HG03064 (cell line): ENCODE data around the gene VGF.

Experiments used
- ATAC-seq: cut with Tn5 transposase; IDR thresholded peaks from one replicate; pipeline ENCODE4 v1.9.1; 2021; ENCODE audit warnings: low read depth; ENCODE audit not compliant: unreplicated experiment

Gene VGF

DNA sequence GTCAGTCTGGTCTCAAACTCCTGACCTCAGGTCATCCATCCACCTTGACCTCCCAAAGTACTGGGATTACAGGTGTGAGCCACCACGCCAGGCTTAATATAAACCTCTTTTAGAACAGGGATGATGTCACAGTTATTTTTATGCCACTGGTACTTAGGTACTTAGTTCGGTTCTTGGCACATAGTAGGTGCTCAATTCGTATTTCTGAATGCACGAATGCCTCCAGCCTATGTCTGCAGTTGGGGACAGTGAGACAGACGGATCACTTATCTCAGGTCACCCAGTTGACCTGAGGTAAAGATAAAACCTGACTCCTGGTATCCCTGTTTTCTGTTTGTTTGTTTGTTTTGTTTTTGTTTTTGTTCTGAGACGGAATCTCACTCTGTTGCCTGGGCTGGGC, 20.8 kb upstream of the VGF start:
- no peak for ATAC-seq

DNA sequence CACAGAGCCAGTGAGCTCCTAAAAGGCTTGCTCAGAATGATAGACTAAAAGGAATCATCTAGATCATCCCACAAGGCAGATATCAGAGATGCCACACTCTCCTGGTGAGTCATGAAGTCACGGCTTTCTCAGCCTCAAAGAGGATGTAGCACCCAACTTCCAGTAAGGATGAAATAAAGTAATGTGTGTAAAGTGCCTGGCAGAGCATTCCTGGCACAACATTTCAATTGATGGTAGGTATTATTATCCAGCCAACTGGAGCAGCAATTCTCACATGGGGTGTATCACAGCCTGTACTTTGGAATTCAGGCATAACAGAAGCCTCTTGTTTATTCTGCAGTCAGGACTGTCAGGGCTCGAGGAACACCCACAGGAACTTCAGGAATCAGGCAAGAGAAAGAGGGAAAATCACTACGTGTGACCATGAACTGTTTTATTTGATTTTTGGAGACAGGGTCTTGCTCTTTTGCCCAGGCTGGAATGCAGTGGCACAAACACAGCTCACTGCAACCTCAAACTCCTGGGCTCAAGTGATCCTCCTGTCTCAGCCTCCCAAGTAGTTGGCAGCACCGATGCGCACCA, 20.0 kb upstream of the VGF start:
- no peak for ATAC-seq

GRCh38 chr7:101180130-101180755, 14.9 kb upstream of the VGF start, which contains the start of gene NAT16:
TSS of gene NAT16 (minus strand) at chr7:101180293. CDS start at chr7:101174807, 5,486 bp downstream.
- no peak for ATAC-seq

GRCh38 chr7:101179713-101180112, 14.3 kb upstream of the VGF start:
- no peak for ATAC-seq

DNA sequence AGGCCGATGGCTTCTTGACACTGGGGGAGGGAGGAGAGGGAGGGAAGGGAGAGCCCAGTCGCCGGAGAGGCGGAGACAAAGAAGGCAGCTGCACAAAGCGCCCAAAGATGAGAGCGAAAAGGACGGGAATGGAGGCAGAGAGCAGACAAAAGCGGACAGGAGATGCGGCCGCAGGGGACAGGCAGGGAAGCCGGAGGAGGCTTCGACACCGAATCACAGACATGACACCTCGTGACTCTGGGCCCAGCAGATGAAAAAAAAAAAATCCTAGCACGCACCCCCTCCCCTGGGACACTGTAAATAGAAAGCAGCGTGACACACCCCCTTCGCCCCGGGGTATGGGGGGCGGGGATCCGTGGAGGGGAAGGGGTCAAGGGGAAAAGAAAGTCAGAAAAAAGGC, 13.7 kb upstream of the VGF start:
- no peak for ATAC-seq

DNA sequence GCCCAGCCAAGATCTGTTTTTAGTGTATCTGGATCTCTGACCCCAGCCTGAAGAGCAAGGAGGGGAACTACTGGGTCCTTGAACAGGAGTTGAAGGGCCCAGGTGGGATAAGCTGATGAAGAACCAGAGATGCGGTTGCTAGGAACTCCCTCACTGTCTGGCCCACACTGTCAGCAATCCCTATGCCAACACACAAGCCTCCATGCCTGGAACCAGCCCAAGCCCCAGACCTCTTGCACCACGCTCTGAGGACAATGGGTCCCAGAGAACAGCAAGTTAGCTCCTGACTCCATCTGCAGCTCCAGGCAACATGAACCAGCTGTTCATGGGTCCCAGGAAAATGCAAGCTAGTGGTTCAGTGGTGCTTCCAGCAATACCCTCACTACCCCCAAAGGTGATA, 12.3 kb upstream of the VGF start:
- no peak for ATAC-seq

GRCh38 chr7:101175664-101176063, 10.3 kb upstream of the VGF start:
- no peak for ATAC-seq

DNA sequence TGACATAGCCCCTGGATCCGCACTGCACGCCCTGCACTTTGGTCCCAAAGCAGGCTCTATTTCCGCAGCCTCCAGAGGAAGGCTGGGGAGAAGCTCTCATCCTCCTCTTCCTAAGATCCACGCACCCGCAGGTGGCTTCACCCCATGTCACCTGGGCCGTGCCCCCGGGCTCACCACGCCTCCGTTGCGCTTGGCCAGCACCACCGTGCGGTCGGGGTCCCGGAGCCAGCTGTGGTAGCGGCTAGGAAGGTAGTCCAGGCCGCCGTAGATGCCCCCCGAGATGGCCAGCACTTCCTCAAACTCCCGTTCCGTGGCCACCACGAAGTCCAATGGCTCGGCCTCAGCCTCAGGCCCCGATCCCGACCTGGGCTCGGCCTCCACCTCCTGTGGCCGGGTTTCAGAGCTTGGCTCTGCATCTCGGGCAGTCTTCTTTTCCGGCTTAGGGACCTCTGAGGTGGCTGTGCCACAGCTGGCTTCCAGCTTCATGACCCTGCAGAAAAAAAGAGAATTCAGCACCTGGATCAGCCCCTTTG, 9.0 kb upstream of the VGF start:
- no peak for ATAC-seq

DNA sequence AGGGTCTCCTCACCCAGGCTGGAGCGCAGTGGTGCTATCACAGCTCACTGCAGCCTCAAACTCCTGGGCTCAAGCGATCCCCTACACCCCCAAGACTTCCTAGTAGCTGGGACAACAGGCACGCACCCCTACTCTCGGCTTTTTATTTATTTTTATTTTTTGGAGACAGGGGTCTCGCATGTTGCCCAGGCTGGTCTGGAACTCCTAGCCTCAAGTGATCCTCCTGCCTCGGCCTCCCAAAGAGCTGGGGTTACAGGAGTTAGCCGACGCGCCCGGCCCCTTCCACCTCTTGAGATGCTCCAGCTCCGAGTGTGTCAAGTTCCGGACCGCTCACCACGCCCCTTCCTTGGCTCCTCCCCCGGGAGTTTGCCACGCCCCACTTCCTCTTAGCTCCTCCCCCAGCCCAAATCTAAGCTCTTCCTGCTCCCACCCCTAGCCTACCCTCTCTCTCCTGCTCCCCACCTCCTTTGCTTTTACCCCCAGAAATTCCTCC, 8.4 kb upstream of the VGF start:
- ATAC-seq, result no peak

DNA sequence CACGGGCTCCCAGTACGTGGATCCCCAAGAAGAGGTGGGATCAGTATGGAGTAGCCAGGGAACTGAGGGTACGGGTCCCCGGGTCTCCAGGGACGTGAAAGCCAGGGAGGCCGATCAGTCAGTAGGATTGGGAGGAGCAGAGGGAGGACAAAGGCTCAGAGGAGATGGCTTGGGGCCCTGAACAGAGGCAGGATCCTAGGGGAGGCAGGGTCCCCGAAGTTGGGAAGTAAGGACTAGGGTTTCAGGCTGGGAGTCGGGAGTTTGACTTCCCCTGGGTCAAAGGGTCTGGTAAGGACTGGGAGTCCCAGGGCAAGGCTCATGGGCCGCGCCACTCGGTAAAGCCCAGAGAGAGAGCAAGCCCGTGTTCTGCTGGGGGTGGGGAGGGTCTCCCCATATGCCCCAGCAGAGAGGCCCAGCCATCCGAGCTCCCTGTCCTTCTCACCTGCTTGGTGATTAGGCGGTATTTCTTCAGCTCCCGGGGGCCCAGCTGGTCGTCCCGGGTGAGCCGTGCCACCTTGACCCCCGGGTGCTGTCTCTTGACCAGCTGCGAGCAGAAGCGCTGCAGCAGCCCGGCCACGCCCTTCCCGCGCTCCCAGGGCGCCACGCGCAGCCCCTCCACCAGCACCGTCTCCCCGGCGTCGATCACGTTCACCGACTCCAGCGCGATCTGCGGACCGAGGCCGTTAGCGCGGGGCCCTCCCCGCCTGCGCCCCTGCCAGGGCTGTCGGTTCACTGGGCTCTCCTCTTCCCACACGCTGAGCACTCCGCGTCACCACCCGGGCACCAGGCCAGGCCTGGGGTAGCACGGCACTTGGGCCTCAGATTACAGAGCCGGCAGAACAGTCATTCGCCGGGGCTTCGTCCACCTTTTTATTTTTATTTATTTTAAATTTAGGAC, 7.7 kb upstream of the VGF start:
- no peak for ATAC-seq

DNA sequence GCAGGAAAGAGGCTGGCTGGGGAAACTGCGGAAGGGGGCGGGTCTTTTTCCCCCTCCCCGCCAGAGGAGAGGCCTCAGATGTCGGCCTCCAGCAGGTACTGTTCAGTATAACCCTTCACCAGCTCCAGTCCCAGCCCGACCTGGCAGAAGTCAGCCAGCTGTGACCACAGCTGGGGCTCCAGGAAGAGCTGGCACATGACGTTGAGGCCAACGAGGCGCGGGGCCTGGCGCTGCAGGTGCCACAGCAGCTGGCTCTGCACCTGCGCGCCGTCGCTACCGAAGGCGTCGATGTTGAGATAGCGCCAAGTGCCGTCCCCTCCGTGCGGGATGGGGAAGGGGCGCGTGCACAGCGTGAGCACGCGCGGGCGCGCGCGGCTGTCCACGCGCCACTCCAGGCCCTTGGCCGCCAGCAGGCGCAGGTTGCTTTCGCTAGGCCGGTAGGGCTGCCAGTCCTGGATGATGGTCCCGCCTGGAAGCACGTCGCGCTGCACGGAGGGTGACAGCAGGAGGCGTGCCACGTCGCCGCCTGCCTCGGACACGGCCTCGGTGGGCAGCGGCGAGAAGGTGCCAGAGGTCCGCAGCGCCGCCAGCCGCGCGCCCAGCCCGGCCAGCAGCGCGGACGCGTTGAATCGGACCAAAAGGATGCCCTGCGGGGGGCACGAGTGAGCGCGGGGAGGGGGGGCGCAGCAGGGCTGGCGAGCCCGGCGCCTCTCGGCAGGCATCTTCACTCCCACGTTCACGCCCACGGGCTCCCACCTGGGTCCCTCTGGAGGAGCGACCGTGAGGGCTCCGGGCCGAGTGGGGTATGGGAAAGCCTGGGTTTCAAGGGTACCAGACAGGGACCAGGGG, 6.9 kb upstream of the VGF start:
- ATAC-seq, result no peak

- no peak for ATAC-seq
These were observed 6.1 kb upstream of the VGF start for GRCh38 chr7:101171442-101171837.

DNA sequence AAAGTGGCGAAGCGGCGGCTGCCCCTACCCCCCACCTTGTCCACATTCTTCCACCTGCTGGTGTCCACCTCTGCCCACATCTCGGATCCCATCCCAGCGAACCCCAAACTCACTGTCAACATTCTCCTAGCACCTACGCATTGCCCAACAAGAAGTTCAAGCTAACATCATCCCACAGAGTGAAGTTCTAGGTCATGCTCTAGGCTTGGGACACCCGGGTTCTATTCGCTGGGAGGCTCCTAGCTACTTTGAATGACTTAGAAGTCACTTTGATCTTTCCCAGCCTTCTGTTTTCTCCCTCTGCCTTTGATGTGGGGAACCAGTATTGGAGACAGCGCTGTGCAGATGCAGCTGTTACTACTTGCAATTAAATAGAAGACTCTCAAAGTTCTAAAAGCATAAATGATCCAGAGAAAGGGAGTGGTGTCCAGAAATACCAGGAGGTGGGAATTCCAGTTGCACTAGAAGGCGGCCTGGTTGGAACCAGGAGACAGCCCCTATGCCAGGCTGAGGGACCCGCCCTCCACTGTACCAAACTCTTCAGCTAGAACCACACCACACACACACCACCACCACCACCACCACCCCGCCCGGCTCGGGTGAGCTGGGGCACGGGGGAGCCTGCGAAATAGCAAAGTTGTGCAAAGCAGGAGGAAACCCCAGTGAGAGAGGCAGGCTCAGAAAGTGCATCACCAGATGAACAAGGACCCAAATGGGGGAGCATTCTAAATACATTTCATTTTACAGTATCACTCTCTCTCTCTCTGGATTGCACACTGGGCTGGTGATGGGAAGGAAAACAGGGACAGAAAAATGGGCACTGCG, 5.5 kb upstream of the VGF start:
- no peak for ATAC-seq

DNA sequence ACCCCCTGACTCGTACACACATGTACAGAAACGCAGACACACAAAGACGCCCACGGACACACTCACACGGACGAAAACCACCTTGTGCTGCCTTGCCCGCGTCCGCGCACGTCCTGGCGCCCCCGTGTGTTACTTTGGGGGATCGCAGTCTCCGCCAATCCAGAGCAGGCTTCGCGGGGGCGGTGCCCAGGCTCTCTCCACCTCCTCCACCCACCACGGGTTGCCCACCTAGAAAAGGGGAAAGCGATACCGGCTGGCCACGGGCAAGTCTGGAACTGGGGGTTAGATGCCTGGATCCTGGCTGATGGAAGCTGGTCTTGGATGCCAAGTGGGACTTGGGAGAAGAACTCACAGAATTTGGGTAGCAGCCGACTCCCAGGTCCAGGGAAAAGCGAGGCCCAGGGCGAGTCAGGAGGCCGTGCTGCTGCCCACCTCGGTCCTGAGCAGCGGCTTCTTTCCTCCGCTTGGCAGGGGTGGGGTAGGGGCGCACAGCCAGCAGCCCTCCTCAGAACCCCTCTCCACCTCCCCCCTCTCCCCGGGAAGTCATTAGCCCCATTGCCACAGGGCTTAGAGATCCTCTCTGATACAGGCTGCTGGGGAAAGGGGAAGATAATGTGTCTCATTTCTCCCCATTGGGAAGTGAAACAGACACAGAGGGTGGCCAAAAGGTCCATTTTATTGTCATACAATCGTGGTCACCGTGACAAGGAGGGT, 4.6 kb upstream of the VGF start:
- no peak for ATAC-seq

DNA sequence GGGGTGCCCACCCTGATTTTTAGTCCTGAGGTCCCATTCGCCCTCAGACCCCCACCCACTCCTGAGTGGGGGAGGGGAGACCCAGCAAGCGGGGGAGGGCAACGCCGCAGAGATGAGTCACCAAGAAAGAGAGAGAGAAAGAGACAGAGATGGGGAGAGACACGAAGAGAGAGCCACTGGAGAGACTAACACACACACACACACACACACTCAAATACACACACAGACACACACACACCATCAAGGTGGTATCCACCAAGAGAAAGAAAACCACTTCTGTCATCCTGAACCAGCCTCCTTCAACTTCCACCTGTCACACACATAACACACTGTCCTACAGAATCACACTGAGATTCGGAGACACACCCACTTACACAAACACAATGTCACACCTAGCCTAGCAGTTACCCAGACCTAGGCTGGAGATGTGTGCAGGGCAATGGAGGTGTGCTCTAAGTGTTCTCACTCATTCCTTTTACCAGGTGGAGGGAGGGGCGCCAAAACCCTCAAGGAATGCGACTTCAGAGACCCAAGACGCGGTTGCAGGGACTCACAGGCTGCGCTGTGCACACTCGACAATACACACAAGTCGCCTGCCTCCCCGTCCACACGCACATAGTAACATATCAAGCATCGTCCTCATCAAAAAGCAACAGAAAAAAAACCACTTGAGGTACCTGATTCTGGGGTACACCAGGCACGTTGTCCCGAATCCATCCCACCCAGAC, 3.9 kb upstream of the VGF start:
- no peak for ATAC-seq

DNA sequence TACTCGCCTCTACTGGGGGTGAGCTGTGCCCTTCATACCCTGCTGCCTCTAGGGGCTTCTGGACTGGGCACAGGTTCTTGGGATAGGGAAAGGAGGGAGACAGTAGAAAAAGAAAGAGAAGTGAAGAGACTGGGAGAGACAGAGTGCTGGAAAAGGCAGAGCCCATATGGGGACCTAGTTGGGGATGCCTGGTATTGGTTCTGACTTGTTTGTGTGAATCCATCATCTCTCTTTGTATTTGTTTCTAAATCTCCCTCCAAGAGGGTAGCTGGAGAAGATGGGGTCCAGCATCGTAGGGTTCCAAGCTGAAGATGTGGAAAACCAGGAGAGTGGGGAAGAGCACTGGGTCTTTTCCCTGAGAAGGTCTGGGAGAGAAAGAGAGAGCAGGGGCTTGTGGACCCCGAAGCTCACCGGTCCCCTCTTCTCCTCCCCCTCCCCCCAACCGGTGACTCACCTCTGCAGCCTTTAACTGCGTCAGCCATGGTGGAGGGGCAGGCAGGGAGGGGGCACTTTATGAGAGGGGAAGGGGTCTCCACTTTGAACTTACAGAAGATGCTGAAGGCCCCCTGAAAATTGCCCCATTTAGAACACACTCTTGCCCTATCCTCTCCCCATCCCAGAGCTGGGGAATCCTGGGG, 3.2 kb upstream of the VGF start:
- no peak for ATAC-seq

GRCh38 chr7:101167645-101168411, 2.5 kb upstream of the VGF start:
- ATAC-seq, result no peak
